SK-N-SH (cell line): Measurements from ENCODE around the gene HEPN1. TPM values are rescaled to one million over a fixed set of nuclear protein-coding genes. Genes with fewer than 3 reads are reported as not detected.
A peak's percentile ranks its signal among the peaks of the same experiment; 100 is the strongest.

ENCODE experiments used
- CTCF ChIA-PET: fragments of 300-600, 350-600 bp; formaldehyde crosslinking; extraction: SDS; loops from one replicate; lab custom pipeline; 2021; lab: Yijun Ruan, JAX
- POLR2A ChIA-PET: fragments of 350-600 bp; sonication (Branson Sonifier 250); formaldehyde crosslinking; extraction: SDS; loops from one replicate; lab custom pipeline; 2020; ENCODE audit warnings: antibody characterized with exemption, inconsistent platforms; lab: Yijun Ruan, JAX
- DNase-seq: peaks from one replicate; pipeline ENCODE4 v3.0.0; 2012
- H2AFZ ChIP-seq: fragments of 200-600 bp; sonication (generic); 2 replicates; pipeline ENCODE4 v1.8.1; 2016; ENCODE audit warnings: antibody characterized with exemption, mild to moderate bottlenecking, low read depth
- H3F3A ChIP-seq: fragments of 200-600 bp; sonication (generic); replicated peaks from 2 replicates; pipeline ENCODE3; 2016; ENCODE audit warnings: antibody characterized with exemption, mild to moderate bottlenecking; ENCODE audit not compliant: insufficient read depth
- H3K27ac ChIP-seq, 2 experiments: fragments of 200-500 bp in 1 of 2; fragments of 200-600 bp in 1 of 2; sonication (Bioruptor generic) in 1 of 2; sonication (generic), shearing (Covaris generic) in 1 of 2; 2 replicates each; pipeline versions ENCODE4 v1.5.1 to v1.6.1; 2014 to 2016; ENCODE audit warnings: low read depth in 2 of 2, inconsistent platforms in 1 of 2, low read length in 1 of 2, mild to moderate bottlenecking in 1 of 2, mixed read lengths in 1 of 2
- H3K27me3 ChIP-seq: fragments of 200-600 bp; sonication (generic), shearing (Covaris generic); 2 replicates; pipeline ENCODE4 v1.6.1; 2016; ENCODE audit warnings: mixed run types; ENCODE audit not compliant: insufficient read depth
- H3K36me3 ChIP-seq, 2 experiments: fragments of 200-500 bp in 1 of 2; fragments of 200-600 bp in 1 of 2; sonication (Bioruptor generic) in 1 of 2; sonication (generic) in 1 of 2; replicated peaks in 1 of 2; 2 replicates each; pipeline versions ENCODE3 to v1.5.1; 2014 to 2016; ENCODE audit warnings: low read length in 1 of 2, mild to moderate bottlenecking in 1 of 2; ENCODE audit not compliant: insufficient read depth in 2 of 2, control insufficient read depth in 1 of 2
- H3K4me1 ChIP-seq, 2 experiments: fragments of 200-500 bp in 1 of 2; fragments of 200-600 bp in 1 of 2; sonication (Bioruptor generic) in 1 of 2; sonication (generic), shearing (Covaris generic) in 1 of 2; 2 replicates each; pipeline versions ENCODE4 v1.5.1 to v1.6.1; 2014 to 2016; ENCODE audit warnings: low read depth in 1 of 2, low read length in 1 of 2, mixed run types in 1 of 2; ENCODE audit not compliant: insufficient read depth in 2 of 2, control insufficient read depth in 1 of 2
- H3K4me2 ChIP-seq: fragments of 200-600 bp; sonication (generic), shearing (Covaris generic); 2 replicates; pipeline ENCODE4 v1.6.1; 2017; ENCODE audit warnings: mixed run types
- H3K4me3 ChIP-seq, 2 experiments: fragments of 200-500 bp in 1 of 2; fragments of 200-600 bp in 1 of 2; sonication (Bioruptor generic) in 1 of 2; sonication (generic), shearing (Covaris generic) in 1 of 2; 2 replicates each; pipeline versions ENCODE4 v1.5.1 to v1.8.1; 2014 to 2016; ENCODE audit warnings: low read depth in 2 of 2, inconsistent platforms in 1 of 2, low read length in 1 of 2, mild to moderate bottlenecking in 1 of 2, mixed read lengths in 1 of 2, moderate library complexity in 1 of 2
- H3K79me2 ChIP-seq: fragments of 200-600 bp; sonication (generic); 2 replicates; pipeline ENCODE4 v1.8.1; 2017; ENCODE audit warnings: mild to moderate bottlenecking; ENCODE audit not compliant: insufficient read depth
- H3K9ac ChIP-seq: fragments of 200-600 bp; sonication (generic); 2 replicates; pipeline ENCODE4 v1.6.1; 2017; ENCODE audit warnings: mixed run types
- H3K9me2 ChIP-seq: fragments of 200-600 bp; sonication (generic); 2 replicates; pipeline ENCODE4 v1.6.1; 2017; ENCODE audit warnings: mixed run types
- H3K9me3 ChIP-seq: fragments of 200-600 bp; sonication (generic); 2 replicates; pipeline ENCODE4 v1.6.1; 2017; ENCODE audit warnings: mixed run types, mild to moderate bottlenecking, moderate library complexity
- H4K20me1 ChIP-seq: fragments of 200-600 bp; sonication (generic); 2 replicates; pipeline ENCODE4 v1.6.1; 2017; ENCODE audit warnings: mild to moderate bottlenecking, mixed run types; ENCODE audit not compliant: insufficient read depth
- CHD2 ChIP-seq: fragments of 150-350 bp; IDR thresholded peaks from 2 replicates; pipeline ENCODE4 v1.6.1; 2018; ENCODE audit warnings: low read length; ENCODE audit not compliant: partially characterized antibody
- ELF1 ChIP-seq: IDR thresholded peaks from 2 replicates; pipeline ENCODE4 v1.4.0; 2012
- EZH2phosphoT487 ChIP-seq: fragments of 200-600 bp; sonication (generic); IDR thresholded peaks from 2 replicates; pipeline ENCODE4 v1.6.1; 2017; ENCODE audit warnings: low read depth, mixed run types, mild to moderate bottlenecking, antibody characterized with exemption, moderate library complexity, borderline replicate concordance
- FOXM1 ChIP-seq: IDR thresholded peaks from 2 replicates; pipeline ENCODE4 v1.4.0; 2012; ENCODE audit warnings: low read depth, mild to moderate bottlenecking
- GABPA ChIP-seq: IDR thresholded peaks from 2 replicates; pipeline ENCODE4 v1.4.0; 2012; ENCODE audit warnings: low read depth, mild to moderate bottlenecking
- IRF3 ChIP-seq: fragments of 150-350 bp; IDR thresholded peaks from 2 replicates; pipeline ENCODE4 v1.6.1; 2016; ENCODE audit warnings: mild to moderate bottlenecking, low read depth, low read length
- JUND ChIP-seq: IDR thresholded peaks from 2 replicates; pipeline ENCODE4 v1.4.0; 2012
- MAX ChIP-seq: IDR thresholded peaks from 2 replicates; pipeline ENCODE4 v1.4.0; 2012; ENCODE audit warnings: low read depth
- MEF2A ChIP-seq: IDR thresholded peaks from 2 replicates; pipeline ENCODE4 v1.4.0; 2012; ENCODE audit warnings: low read depth, borderline replicate concordance
- MXI1 ChIP-seq: IDR thresholded peaks from 2 replicates; pipeline ENCODE4 v1.6.1; 2012; ENCODE audit warnings: mild to moderate bottlenecking, low read depth, low read length, improper control_type of control experiment
- NFIC ChIP-seq: IDR thresholded peaks from 2 replicates; pipeline ENCODE4 v1.4.0; 2012; ENCODE audit warnings: borderline replicate concordance
- PBX3 ChIP-seq: IDR thresholded peaks from 2 replicates; pipeline ENCODE4; 2012
- POLR2AphosphoS5 ChIP-seq: IDR thresholded peaks from 2 replicates; pipeline ENCODE4 v1.6.1; 2012; ENCODE audit warnings: low read depth, low read length
- REST ChIP-seq: IDR thresholded peaks from 2 replicates; pipeline ENCODE4 v1.6.1; 2012; ENCODE audit warnings: mild to moderate bottlenecking, low read depth, low read length, moderate library complexity
- RFX5 ChIP-seq: IDR thresholded peaks from 2 replicates; pipeline ENCODE4 v1.6.1; 2012; ENCODE audit warnings: mild to moderate bottlenecking, improper control_type of control experiment, low read length
- RXRA ChIP-seq: IDR thresholded peaks from 2 replicates; pipeline ENCODE4 v1.4.0; 2012; ENCODE audit warnings: low read depth, mild to moderate bottlenecking, borderline replicate concordance
- TCF12 ChIP-seq: IDR thresholded peaks from 2 replicates; pipeline ENCODE4 v1.4.0; 2012
- TEAD4 ChIP-seq: IDR thresholded peaks from 2 replicates; pipeline ENCODE4 v1.4.0; 2012; ENCODE audit warnings: mild to moderate bottlenecking, borderline replicate concordance; ENCODE audit not compliant: insufficient read depth
- USF1 ChIP-seq: IDR thresholded peaks from 2 replicates; pipeline ENCODE4 v1.4.0; 2012; ENCODE audit warnings: low read depth, borderline replicate concordance
- USF2 ChIP-seq: fragments of 150-350 bp; IDR thresholded peaks from 2 replicates; pipeline ENCODE4 v1.6.1; 2017; ENCODE audit warnings: antibody characterized with exemption, low read length, low read depth, borderline replicate concordance
- WGBS: methylation state at CpG from one replicate; pipeline ENCODE4 v1.1.6; 2017; ENCODE audit warnings: low lambda C conversion rate; 5-methylcytosine and 5-hydroxymethylcytosine counted together
- polyA plus RNA-seq, 3 experiments: library from polyadenylated mRNA; depleted of rRNA; stranded (reverse); fragments of >200 nt; gene quantifications; 2 replicates each; pipeline ENCODE4 v1.2.3, GENCODE V29; 2012

Gene HEPN1
- polyA plus RNA-seq, 1 of the 3 experiments (the other 2 are of a cell fraction) = not detected

GRCh38 chr11:124892750-124893454 is 26.1 kb upstream of the HEPN1 start (continued):
- TF ChIP-seq REST (no peak), USF2 (no peak), NFIC (no peak), CHD2 (no peak), FOXM1 (no peak), MEF2A (no peak), POLR2AphosphoS5 (no peak)

GRCh38 chr11:124893781-124894401 is 25.2 kb upstream of the HEPN1 start:
- Histone ChIP-seq H3K27me3 (no peaks in the 10 kb centered on the region), H3K4me2 (no peak overlapping the region), H3K79me2 (no peaks in the 10 kb centered on the region), H3K9me2 (no peaks in the 10 kb centered on the region), H2AFZ (no peak overlapping the region), H3K9me3 (no peaks in the 10 kb centered on the region), H3F3A (peaks cover 16% of the 10 kb centered on the region), H3K9ac (no peak overlapping the region), H3K4me3 (no peak overlapping the region), H3K27ac (no peak overlapping the region), H4K20me1 (no peaks in the 10 kb centered on the region), H3K36me3 (no peaks in the 10 kb centered on the region), H3K4me1 (peaks cover 0 to 19% of the 10 kb centered on the region in 2 experiments; a peak in 3 of 4 replicates)
- WGBS = 85% methylated on average over 11 of the region's 14 CpGs
- TF ChIP-seq RFX5 (no peak), FOXM1 (no peak), MXI1 (no peak), MEF2A (no peak), EZH2phosphoT487 (no peak), TCF12 (no peak), JUND (no peak), ELF1 (no peak), NFIC (no peak), GABPA (no peak), IRF3 (no peak), TEAD4 (no peak), USF1 (no peak), RXRA (no peak), MAX (no peak), CHD2 (no peak), PBX3 (no peak)
- POLR2A ChIA-PET = no interaction called here
- peak; percentile 8 for DNase-seq
- CTCF ChIA-PET = interaction anchor here (0.6 to 2.5 kb wide), 4 partner anchors 18 to 57 kb away, joined by 3 to 8 read pairs (median 3); partner anchors contain the start of gene ROBO3
